ENCODE data around the gene BPIFB1. TPM values are rescaled to one million over a fixed set of nuclear protein-coding genes. Genes with fewer than 3 reads are reported as not detected.

BPIFB1 gene
- total and polyA plus RNA-seq, 11 donors, result 0.04 TPM; not detected in 10

DNA sequence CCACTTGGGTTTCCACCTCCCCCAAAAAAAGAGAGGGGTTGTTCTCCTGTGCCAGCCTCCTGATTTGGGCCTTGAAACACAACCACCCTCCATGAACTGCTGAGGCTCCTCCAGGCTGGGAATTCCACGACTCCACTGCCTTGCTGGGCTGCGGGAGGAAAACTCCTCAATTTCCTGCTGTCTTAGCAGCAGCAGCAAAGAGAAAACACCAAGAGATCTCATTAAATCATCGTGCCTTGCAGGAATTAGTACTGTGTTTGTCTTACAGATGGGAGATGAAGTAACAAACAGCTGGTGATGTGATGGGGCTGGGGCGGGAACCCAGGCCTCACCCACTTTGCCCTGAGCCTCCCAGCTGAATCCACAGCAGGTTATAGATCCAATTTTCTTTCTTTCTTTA lies 29.0 kb downstream of the BPIFB1 start:
- WGBS, 4 donors, result 44 to 71% (median 61%) methylated on average over 4 of the region's 4 CpGs
- TF ChIP-seq POLR2A (IDR thresholded peaks at IDR 0.05), result no peak
- TF ChIP-seq, protein P1, sequence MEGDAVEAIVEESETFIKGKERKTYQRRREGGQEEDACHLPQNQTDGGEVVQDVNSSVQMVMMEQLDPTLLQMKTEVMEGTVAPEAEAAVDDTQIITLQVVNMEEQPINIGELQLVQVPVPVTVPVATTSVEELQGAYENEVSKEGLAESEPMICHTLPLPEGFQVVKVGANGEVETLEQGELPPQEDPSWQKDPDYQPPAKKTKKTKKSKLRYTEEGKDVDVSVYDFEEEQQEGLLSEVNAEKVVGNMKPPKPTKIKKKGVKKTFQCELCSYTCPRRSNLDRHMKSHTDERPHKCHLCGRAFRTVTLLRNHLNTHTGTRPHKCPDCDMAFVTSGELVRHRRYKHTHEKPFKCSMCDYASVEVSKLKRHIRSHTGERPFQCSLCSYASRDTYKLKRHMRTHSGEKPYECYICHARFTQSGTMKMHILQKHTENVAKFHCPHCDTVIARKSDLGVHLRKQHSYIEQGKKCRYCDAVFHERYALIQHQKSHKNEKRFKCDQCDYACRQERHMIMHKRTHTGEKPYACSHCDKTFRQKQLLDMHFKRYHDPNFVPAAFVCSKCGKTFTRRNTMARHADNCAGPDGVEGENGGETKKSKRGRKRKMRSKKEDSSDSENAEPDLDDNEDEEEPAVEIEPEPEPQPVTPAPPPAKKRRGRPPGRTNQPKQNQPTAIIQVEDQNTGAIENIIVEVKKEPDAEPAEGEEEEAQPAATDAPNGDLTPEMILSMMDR (IDR thresholded peaks at IDR 0.05), result no peak
- Histone ChIP-seq H3K27me3 (peaks cover 0 to 5% (median 0%) of the 10 kb centered on the region in 9 donors), H3K4me1 (no peaks in the 10 kb centered on the region), H3K4me3 (no peak overlapping the region), H3K27ac (no peak overlapping the region), H3K36me3 (no peaks in the 10 kb centered on the region), H3K9me3 (no peaks in the 10 kb centered on the region)
- ATAC-seq, result no peak
- no peak for DNase-seq
- intact Hi-C loops (cut with DNase I), result no loop called here

DNA sequence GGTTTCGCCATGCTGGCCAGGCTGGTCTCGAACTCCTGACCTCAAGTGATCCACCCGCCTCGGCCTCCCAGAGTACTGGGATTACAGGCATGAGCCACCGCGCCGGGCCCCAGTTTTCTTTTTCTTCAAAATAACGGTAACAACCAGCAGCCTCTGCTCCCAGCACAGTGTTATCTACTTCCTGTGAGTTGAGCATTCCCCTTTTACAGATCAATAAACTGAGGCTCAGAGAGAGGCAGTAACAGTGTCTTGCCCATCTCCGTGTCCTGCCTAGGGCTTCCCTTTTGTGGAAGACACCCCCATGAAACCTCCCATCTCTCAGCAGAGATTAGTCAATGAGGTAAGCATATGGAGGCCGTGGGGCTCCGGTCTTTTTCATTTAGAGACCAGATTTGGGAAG lies 29.6 kb downstream of the BPIFB1 start:
- WGBS, 4 donors, result 89 to 91% (median 90%) methylated on average over 11 of the region's 11 CpGs
- peaks cover 0 to 5% (median 0%) of the 10 kb centered on the region in 9 donors for H3K27me3 ChIP-seq
- no peak overlapping the region for H3K4me3 ChIP-seq
- no peaks in the 10 kb centered on the region for H3K4me1 ChIP-seq
- DNase-seq, result no peak
- no peak overlapping the region for H3K27ac ChIP-seq
- intact Hi-C loops (cut with DNase I), result no loop called here
- H3K9me3 ChIP-seq, result no peaks in the 10 kb centered on the region
- TF ChIP-seq, protein P1 (IDR thresholded peaks at IDR 0.05), result no peak
- no peak for TF ChIP-seq POLR2A (IDR thresholded peaks at IDR 0.05)
- ATAC-seq, result no peak
- H3K36me3 ChIP-seq, result no peaks in the 10 kb centered on the region

DNA sequence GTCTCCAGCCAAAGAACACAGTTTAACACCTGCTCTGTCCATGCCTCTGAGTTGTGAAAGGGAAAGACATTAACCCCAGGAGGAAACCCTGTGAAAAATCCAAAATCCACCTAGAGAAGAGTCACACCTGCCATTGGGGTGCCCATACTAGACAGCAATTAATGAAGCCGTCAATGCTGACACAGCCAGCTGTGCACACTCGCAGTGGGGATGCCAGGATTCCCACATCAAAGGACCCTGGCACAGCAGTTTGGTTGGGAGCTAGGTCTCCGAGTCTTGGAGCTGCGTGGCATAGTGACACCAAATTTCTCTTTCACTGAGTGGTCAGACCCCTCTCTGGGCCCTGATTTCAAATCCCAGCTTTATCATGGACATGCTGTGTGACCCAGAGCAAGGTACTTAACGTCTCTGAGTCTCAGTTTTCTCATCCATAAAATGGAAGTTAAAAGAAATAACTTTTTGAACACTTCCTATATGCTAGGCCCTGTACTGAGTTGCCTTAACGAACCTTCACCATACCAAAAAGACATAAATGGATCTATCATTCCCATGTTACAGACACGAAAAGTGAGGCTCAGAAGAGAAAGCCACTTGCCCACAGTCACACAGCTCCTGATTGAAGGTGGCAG lies 30.8 kb downstream of the BPIFB1 start:
- intact Hi-C loops (cut with DNase I), result no loop called here
- Histone ChIP-seq H3K4me1 (no peaks in the 10 kb centered on the region), H3K27me3 (peaks cover 0 to 13% (median 0%) of the 10 kb centered on the region in 9 donors), H3K9me3 (no peaks in the 10 kb centered on the region), H3K27ac (no peak overlapping the region), H3K4me3 (no peak overlapping the region), H3K36me3 (no peaks in the 10 kb centered on the region)
- no peak for ATAC-seq
- no peak for DNase-seq
- 78 to 83% (median 80%) methylated on average over 5 to 7 of the region's 7 CpGs for WGBS, 4 donors
- TF ChIP-seq POLR2A (IDR thresholded peaks at IDR 0.05), result no peak
- TF ChIP-seq, protein P1 (IDR thresholded peaks at IDR 0.05), result no peak

DNA sequence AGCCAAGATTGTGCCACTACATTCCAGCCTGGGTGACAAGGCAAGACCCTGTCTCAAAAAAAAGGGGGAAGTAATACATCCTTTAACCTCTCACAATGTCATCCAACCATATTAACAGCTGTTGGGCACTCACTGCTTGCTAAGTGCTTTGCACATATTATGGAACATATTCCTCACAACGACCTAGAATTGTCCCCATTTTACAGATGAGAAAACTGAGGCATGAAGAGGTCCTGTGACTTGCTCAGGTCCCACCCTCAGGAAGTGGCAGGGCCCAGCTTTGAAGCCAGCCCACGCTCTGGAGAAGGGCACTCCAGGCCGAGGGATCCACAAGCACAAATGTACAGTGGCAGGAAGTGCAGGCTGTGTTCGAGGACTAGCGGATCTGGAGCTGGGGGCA lies 33.3 kb downstream of the BPIFB1 start:
- no peaks in the 10 kb centered on the region for H3K4me1 ChIP-seq
- H3K27ac ChIP-seq, result no peak overlapping the region
- H3K4me3 ChIP-seq, result no peak overlapping the region
- DNase-seq (no peak), ATAC-seq (no peak)
- H3K27me3 ChIP-seq, result peaks cover 0 to 30% (median 0%) of the 10 kb centered on the region in 9 donors
- TF ChIP-seq POLR2A (IDR thresholded peaks at IDR 0.05), result no peak
- TF ChIP-seq, protein P1 (IDR thresholded peaks at IDR 0.05), result no peak
- intact Hi-C loops (cut with DNase I), result no loop called here
- no peaks in the 10 kb centered on the region for H3K9me3 ChIP-seq
- H3K36me3 ChIP-seq, result no peaks in the 10 kb centered on the region
- WGBS, 4 donors, result 62 to 67% (median 65%) methylated on average over 5 of the region's 5 CpGs

Data from heart left ventricle (tissue), 16 donors.